HepG2 (cell line): ENCODE measurements around the gene CD48.

ENCODE experiments used
- NCOA1 ChIP-seq: sonication (generic); formaldehyde crosslinking; IDR thresholded peaks from 2 replicates; pipeline ENCODE4 v1.9.0; 2021; ENCODE audit warnings: missing genetic modification reagents
- POLR2A ChIP-seq, 2 experiments: IDR thresholded peaks; 2 replicates each; pipeline ENCODE4 v1.6.1; 2011; ENCODE audit warnings: low read depth in 2 of 2, low read length in 2 of 2, mild to moderate bottlenecking in 1 of 2, moderate library complexity in 1 of 2; ENCODE audit not compliant: insufficient read depth in 1 of 2
- TF ChIP-seq, protein P1 (sequence below): IDR thresholded peaks from 2 replicates; pipeline ENCODE4 v1.6.1; 2012; ENCODE audit warnings: inconsistent platforms
- TF ChIP-seq, protein P2 (sequence below): sonication (generic); formaldehyde crosslinking; IDR thresholded peaks from 2 replicates; pipeline ENCODE4 v1.5.0; 2020; ENCODE audit warnings: mild to moderate bottlenecking, missing genetic modification reagents, moderate library complexity
- TF ChIP-seq, protein P3 (sequence below): IDR thresholded peaks from 2 replicates; pipeline ENCODE4 v1.6.1; 2016
- TF ChIP-seq, protein P4 (sequence below): sonication (generic); formaldehyde crosslinking; IDR thresholded peaks from 2 replicates; pipeline ENCODE4 v1.4.0; 2020; ENCODE audit warnings: missing genetic modification reagents

DNA sequence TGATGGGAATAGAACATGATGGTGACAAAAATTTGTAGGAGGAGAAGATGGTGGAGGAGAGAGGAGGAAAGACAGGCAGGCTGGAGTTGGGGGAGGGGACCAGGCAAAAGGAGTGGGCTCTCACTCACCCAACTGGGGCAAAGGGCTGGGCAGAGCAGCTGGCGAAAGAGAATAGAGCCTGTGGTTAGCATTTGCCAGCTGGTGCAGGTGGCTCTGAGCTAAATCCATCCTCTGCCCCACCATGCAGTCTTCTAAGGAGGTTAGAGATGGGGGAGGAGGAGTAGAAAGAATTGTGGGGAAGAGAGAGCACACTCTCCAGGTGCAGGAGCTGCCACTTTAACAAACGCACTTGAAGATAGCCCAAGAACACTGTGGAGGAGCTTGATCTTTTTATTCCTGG, 37.2 kb downstream of the CD48 start:
- TF ChIP-seq POLR2A (IDR thresholded peaks at IDR 0.05; ENCODE audit: insufficient read depth in 1 of 2, low read depth in 2 of 2, low read length in 2 of 2) = no peak
- TF ChIP-seq, protein P1, sequence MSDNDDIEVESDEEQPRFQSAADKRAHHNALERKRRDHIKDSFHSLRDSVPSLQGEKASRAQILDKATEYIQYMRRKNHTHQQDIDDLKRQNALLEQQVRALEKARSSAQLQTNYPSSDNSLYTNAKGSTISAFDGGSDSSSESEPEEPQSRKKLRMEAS = no peak
- no peak for TF ChIP-seq NCOA1 (CRISPR knock-in tag)
- TF ChIP-seq, protein P2, sequence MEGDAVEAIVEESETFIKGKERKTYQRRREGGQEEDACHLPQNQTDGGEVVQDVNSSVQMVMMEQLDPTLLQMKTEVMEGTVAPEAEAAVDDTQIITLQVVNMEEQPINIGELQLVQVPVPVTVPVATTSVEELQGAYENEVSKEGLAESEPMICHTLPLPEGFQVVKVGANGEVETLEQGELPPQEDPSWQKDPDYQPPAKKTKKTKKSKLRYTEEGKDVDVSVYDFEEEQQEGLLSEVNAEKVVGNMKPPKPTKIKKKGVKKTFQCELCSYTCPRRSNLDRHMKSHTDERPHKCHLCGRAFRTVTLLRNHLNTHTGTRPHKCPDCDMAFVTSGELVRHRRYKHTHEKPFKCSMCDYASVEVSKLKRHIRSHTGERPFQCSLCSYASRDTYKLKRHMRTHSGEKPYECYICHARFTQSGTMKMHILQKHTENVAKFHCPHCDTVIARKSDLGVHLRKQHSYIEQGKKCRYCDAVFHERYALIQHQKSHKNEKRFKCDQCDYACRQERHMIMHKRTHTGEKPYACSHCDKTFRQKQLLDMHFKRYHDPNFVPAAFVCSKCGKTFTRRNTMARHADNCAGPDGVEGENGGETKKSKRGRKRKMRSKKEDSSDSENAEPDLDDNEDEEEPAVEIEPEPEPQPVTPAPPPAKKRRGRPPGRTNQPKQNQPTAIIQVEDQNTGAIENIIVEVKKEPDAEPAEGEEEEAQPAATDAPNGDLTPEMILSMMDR (CRISPR knock-in tag) = no peak
- TF ChIP-seq, protein P3, sequence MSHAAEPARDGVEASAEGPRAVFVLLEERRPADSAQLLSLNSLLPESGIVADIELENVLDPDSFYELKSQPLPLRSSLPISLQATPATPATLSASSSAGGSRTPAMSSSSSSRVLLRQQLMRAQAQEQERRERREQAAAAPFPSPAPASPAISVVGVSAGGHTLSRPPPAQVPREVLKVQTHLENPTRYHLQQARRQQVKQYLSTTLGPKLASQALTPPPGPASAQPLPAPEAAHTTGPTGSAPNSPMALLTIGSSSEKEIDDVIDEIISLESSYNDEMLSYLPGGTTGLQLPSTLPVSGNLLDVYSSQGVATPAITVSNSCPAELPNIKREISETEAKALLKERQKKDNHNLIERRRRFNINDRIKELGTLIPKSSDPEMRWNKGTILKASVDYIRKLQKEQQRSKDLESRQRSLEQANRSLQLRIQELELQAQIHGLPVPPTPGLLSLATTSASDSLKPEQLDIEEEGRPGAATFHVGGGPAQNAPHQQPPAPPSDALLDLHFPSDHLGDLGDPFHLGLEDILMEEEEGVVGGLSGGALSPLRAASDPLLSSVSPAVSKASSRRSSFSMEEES (CRISPR knock-in tag) = no peak
- TF ChIP-seq, protein P4, sequence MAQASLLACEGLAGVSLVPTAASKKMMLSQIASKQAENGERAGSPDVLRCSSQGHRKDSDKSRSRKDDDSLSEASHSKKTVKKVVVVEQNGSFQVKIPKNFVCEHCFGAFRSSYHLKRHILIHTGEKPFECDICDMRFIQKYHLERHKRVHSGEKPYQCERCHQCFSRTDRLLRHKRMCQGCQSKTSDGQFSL (CRISPR knock-in tag) = no peak
